C4-2B (cell line): ENCODE data around the gene USH2A.

Experiments used
- CTCF ChIP-seq: fragments of 450-650 bp; conservative IDR thresholded peaks from 2 replicates; pipeline ENCODE4 v1.5.1; 2017; ENCODE audit warnings: mild to moderate bottlenecking
- ZFX ChIP-seq: fragments of 450-650 bp; IDR thresholded peaks from 2 replicates; pipeline ENCODE4 v1.6.1; 2017

DNA sequence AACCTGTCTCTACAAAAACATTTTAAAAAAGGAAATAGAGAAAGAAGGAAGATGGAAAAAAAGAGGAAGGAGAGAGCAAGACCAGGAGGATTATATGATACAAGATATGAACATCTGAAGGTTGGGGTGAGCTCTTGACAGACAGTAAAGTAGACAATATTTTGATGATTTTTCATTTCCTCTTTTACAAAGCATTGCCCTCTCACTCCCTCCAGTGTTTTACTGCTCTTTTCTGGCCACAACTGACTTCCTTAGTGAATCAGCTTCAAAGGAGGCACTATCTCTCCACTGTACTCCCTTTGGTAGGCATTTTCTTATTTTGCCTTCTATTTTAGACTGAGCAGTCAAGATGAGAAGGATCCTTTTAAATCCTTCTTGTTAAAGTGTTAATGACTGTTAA, 559.5 kb downstream of the USH2A start:
- TF ChIP-seq CTCF: no peak
- no peak for TF ChIP-seq ZFX
